ENCODE data around the gene SNX24.
"Not testable (repeated sequence)": the region's sequence is repeated elsewhere in the genome, so short reads cannot be mapped to it uniquely, and the experiment has no call there.

SNX24 gene

GRCh38 chr5:122846051-122846550, 688 bp downstream of the SNX24 start:
- no peak for TF ChIP-seq CTCF (IDR thresholded peaks at IDR 0.05; ENCODE audit: insufficient read depth, low read length, missing control alignments)
- H3K4me3 ChIP-seq (ENCODE audit: low read depth, low read length): peak overlapping the region; percentile 74
- DNase-seq (ENCODE audit: low read depth, low spot score): no peak
- POLR2A ChIA-PET: interaction anchor here (1.0 kb wide), 1 partner anchor 71 kb away, joined by 3 read pairs; the partner anchor contains the start of gene SNX2
- CTCF ChIA-PET: interaction anchor here (1.0 kb wide), 1 partner anchor 34 kb away, joined by 3 read pairs; no protein-coding TSS in a partner anchor

GRCh38 chr5:122847687-122848081, 2.3 kb downstream of the SNX24 start:
- ChIA-PET CTCF (interaction anchor here (0.9 to 3.2 kb wide), 2 partner anchors 144 to 497 kb away, joined by 4 to 11 read pairs; no protein-coding TSS in a partner anchor), POLR2A (no interaction called here)
- DNase-seq (ENCODE audit: low read depth, low spot score): no peak
- H3K4me3 ChIP-seq (ENCODE audit: low read depth, low read length): no peak overlapping the region
- no peak for TF ChIP-seq CTCF (IDR thresholded peaks at IDR 0.05; ENCODE audit: insufficient read depth, low read length, missing control alignments)

GRCh38 chr5:122849771-122850170, 4.4 kb downstream of the SNX24 start:
- ChIA-PET POLR2A (no interaction called here), CTCF (interaction anchor here (3.2 kb wide), 1 partner anchor 146 kb away, joined by 11 read pairs; no protein-coding TSS in a partner anchor)
- TF ChIP-seq CTCF (IDR thresholded peaks at IDR 0.05; ENCODE audit: insufficient read depth, low read length, missing control alignments): no peak
- DNase-seq (ENCODE audit: low read depth, low spot score): no peak
- H3K4me3 ChIP-seq (ENCODE audit: low read depth, low read length): no peak overlapping the region

- POLR2A ChIA-PET; CTCF ChIA-PET; DNase-seq (ENCODE audit: low read depth, low spot score); H3K4me3 ChIP-seq (ENCODE audit: low read depth, low read length): not testable (repeated sequence)
These were observed 12.1 kb downstream of the SNX24 start for GRCh38 chr5:122857538-122857937.

DNA sequence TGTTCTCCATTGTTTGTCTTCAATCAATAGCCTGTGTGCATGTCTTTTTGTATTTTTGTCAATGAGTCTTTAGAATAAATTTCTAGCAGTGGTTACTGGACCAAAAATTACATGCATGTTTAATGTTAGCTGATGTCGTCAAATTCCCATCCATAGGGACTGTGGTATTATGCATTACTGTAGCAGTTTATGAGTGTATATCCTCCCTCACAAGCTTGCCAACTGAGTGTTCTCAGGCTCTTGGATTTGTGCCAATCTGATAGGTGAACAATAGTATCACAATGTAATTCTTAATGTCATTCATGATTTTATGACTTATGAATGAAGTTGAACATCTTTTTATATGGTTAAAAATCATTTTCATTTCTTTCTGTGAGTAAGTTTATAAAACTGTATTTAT, 13.0 kb downstream of the SNX24 start:
- ChIA-PET CTCF (no interaction called here), POLR2A (no interaction called here)
- no peak for DNase-seq (ENCODE audit: low read depth, low spot score)
- no peak for TF ChIP-seq CTCF (IDR thresholded peaks at IDR 0.05; ENCODE audit: insufficient read depth, low read length, missing control alignments)
- no peak overlapping the region for H3K4me3 ChIP-seq (ENCODE audit: low read depth, low read length)

DNA sequence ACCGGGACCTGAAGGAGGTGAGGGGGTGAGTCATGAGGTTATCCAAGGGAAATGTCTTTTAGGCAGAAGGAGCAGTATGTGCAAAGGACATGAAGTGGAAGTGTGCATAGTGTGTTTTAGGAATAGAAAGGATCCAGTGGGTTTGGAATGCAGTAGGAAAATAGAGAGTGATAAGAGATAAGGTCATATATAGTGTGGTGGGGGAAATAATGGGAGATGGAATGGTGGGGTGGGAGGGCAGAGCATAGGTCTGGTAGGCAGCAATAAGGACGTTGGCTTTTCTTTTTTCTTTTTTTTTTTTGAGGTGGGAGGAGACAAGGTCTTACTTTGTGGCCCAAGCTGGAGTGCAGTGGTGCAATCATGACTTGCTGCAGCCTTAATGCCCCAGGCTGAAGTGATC, 17.8 kb downstream of the SNX24 start:
- no peak for DNase-seq (ENCODE audit: low read depth, low spot score)
- TF ChIP-seq CTCF (IDR thresholded peaks at IDR 0.05; ENCODE audit: insufficient read depth, low read length, missing control alignments): no peak
- ChIA-PET POLR2A (no interaction called here), CTCF (no interaction called here)
- H3K4me3 ChIP-seq (ENCODE audit: low read depth, low read length): no peak overlapping the region

GRCh38 chr5:122863721-122864120, 18.3 kb downstream of the SNX24 start:
- ChIA-PET POLR2A (no interaction called here), CTCF (interaction anchor here (0.6 kb wide), 1 partner anchor 19 kb away, joined by 3 read pairs; no protein-coding TSS in a partner anchor)
- DNase-seq (ENCODE audit: low read depth, low spot score): no peak
- no peak for TF ChIP-seq CTCF (IDR thresholded peaks at IDR 0.05; ENCODE audit: insufficient read depth, low read length, missing control alignments)
- no peak overlapping the region for H3K4me3 ChIP-seq (ENCODE audit: low read depth, low read length)
